C4-2B (cell line): ENCODE data around the gene ARHGEF1.

ENCODE experiments used
- H3K27ac ChIP-seq: fragments of 450-650 bp; 2 replicates; pipeline ENCODE4 v1.5.1; 2017
- ZFX ChIP-seq: fragments of 450-650 bp; IDR thresholded peaks from 2 replicates; pipeline ENCODE4 v1.6.1; 2017
- TF ChIP-seq, protein P1 (sequence below): fragments of 450-650 bp; conservative IDR thresholded peaks from 2 replicates; pipeline ENCODE4 v1.5.1; 2017; ENCODE audit warnings: mild to moderate bottlenecking

ARHGEF1 gene

DNA sequence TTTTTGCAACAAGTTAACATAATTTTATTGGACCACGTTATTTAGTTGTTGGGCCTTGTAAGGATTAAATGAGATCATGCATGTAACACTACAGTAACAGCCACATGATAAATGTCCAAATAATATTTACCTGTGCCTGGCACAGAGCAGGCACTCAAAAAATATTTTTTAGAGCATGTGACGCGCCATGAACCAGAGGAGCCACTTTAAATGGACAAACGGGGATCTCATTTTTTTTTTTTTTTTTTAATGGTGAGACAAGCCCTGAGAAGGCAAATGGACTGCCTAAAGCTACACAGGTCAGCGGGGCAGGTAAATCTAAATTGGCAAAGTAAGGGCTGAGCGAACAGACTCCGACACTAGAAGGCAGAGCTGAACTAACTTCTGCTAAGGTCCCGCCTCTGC lies 23.8 kb upstream of the ARHGEF1 start:
- TF ChIP-seq ZFX: no peak
- TF ChIP-seq, protein P1, sequence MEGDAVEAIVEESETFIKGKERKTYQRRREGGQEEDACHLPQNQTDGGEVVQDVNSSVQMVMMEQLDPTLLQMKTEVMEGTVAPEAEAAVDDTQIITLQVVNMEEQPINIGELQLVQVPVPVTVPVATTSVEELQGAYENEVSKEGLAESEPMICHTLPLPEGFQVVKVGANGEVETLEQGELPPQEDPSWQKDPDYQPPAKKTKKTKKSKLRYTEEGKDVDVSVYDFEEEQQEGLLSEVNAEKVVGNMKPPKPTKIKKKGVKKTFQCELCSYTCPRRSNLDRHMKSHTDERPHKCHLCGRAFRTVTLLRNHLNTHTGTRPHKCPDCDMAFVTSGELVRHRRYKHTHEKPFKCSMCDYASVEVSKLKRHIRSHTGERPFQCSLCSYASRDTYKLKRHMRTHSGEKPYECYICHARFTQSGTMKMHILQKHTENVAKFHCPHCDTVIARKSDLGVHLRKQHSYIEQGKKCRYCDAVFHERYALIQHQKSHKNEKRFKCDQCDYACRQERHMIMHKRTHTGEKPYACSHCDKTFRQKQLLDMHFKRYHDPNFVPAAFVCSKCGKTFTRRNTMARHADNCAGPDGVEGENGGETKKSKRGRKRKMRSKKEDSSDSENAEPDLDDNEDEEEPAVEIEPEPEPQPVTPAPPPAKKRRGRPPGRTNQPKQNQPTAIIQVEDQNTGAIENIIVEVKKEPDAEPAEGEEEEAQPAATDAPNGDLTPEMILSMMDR: no peak; the same call in 1 of the 2 replicates
- H3K27ac ChIP-seq: peak overlapping the region; percentile 92

DNA sequence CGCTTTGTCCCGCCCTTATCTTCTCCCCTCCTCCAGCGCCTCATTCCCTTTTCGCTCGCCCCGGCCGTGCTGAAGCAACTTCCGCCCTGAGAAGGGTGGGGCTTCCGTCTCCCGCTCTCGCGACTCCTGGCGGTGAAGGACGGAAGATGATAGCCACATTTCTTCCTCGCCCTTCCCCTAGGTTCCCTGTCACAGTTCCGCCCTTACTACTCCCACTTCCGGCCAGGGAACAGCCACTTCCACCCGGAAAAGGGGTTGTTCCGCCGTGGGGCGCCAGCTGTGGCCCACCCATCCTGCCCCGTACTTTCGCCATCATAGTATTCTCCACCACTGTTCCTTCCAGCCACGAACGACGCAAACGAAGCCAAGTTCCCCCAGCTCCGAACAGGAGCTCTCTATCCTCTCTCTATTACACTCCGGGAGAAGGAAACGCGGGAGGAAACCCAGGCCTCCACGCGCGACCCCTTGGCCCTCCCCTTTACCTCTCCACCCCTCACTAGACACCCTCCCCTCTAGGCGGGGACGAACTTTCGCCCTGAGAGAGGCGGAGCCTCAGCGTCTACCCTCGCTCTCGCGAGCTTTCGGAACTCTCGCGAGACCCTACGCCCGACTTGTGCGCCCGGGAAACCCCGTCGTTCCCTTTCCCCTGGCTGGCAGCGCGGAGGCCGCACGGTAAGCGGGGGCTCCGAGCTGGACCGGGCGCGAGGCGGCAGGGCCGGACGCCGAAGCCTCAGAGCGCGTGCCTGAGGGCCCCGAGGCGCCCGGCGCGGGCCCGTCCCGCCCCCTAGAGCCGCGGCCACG lies 23.2 kb upstream of the ARHGEF1 start, which contains the start of gene RPS19:
Gene RPS19 (plus strand): TSS at position 638 of the 801 bp plus-strand sequence. CDS start 520 bp downstream, outside the sequence.
- H3K27ac ChIP-seq: peak within 1 kb of the TSS; percentile 92
- TF ChIP-seq, protein P1: peak; percentile 48; the same call in 1 of the 2 replicates
- peak; percentile 66; the same call in 1 of the 2 replicates for TF ChIP-seq ZFX

DNA sequence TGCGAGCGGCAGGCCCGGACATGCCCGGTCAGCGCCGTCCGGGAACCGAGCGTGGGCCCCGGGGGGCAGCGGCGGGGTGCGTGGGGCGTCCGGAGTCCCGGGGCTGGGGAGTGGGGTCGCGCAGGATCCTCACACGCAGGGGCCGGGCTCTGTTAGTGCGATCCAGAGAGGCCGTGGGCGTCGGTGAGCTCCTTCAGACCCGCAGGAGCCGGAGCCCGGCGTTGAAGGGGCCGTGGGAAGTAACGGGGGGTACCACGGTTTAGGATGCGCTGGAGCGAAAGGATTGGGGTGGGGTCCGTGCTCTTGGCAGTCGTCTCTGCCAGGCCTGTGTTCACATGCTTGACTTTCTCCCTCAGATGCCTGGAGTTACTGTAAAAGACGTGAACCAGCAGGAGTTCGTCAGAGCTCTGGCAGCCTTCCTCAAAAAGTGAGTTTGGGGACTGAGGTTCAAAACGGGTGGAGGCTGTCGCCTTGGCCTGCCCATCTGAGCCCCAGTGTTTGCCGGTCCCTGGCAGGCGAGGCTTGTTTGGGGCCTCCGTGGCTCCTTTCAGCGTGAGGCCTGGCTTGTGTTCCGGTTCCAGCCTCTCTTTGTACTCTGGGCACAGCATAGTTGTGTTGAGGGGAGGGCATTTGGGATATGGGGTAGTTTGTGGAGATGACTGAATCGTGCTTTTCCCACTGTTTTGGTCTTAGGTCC lies 22.4 kb upstream of the ARHGEF1 start:
- TF ChIP-seq ZFX: no peak; the same call in none of the 2 replicates
- peak overlapping the region; percentile 92 for H3K27ac ChIP-seq

DNA sequence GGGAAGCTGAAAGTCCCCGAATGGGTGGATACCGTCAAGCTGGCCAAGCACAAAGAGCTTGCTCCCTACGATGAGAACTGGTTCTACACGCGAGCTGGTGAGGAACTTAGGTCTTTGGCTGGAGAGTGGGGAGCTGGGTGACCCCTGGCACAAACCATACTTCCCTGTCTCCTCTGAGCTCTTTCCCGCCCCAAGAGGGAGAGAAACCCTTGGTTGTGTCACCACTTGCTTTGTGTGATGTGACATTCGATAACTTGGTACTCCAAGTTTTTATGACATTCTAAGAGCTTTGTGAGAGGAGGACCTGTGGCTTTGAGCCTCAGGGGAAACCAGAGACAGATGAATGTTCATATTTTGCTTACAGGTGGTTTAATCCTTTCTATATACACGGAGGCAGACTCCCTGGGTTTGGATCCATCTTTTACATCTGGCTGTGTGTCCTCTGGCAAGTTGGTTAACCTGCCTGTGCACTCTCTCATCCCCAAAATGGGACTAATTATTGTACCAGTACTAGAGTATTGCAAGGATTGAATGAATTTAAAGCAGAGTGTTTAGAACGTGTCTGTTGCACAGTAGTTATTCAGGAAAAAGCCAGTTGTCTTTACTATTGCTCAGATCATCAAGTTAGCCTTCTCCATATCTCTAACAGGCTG lies 21.7 kb upstream of the ARHGEF1 start:
- TF ChIP-seq, protein P1: no peak
- TF ChIP-seq ZFX: no peak
- peak overlapping the region; percentile 92 for H3K27ac ChIP-seq

DNA sequence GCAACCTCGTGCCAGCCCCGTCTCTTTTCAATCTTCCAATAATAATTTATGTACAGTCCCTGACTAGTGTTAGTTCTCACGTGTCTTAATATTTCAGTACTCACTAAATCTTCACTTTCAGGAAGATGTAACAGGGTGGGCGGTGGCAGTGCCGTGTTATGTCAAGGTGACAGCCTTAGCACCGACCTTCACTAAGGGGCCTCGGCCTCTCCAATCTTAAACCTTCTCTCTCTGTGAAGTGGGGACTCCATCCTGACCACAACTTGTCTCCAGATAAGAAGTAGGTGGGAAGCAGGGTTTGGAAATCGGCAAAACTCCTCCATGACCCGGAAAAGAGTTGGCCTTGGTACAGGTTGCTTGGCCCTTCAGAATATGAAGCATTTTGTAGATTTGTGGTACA lies 21.1 kb upstream of the ARHGEF1 start:
- 0 out of 2 replicates have a peak overlapping the region, but pooled peaks have one; percentile 1 for H3K27ac ChIP-seq
- TF ChIP-seq ZFX: no peak
- TF ChIP-seq, protein P1: no peak

DNA sequence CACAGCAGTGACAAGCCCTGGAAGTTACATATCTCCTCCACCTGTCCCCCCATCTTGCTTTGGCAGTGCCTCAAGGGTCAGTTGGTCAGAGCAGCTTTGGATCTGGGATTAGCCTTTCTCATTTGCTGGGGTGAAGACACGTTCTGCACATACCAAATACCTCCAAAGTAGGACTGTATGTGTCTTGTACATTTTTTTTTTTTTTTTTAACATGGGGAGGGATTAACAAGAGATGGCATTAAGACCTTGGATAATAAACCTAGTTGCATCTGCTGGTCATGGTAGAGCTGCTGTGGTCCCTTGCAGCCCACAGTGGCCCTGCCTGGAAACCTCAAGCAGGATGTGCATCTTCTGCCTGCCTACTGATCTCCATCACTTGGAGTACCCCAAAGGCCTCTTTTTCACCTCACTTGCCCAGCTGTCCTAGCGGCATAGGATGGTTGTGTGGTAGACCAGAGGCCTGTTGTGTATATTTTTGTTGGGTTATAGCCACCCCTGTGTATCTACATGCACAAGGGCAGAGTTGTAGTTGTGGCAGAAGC lies 20.5 kb upstream of the ARHGEF1 start:
- no peak for TF ChIP-seq ZFX
- TF ChIP-seq, protein P1: no peak
- 0 out of 2 replicates have a peak overlapping the region, but pooled peaks have one; percentile 1 for H3K27ac ChIP-seq

DNA sequence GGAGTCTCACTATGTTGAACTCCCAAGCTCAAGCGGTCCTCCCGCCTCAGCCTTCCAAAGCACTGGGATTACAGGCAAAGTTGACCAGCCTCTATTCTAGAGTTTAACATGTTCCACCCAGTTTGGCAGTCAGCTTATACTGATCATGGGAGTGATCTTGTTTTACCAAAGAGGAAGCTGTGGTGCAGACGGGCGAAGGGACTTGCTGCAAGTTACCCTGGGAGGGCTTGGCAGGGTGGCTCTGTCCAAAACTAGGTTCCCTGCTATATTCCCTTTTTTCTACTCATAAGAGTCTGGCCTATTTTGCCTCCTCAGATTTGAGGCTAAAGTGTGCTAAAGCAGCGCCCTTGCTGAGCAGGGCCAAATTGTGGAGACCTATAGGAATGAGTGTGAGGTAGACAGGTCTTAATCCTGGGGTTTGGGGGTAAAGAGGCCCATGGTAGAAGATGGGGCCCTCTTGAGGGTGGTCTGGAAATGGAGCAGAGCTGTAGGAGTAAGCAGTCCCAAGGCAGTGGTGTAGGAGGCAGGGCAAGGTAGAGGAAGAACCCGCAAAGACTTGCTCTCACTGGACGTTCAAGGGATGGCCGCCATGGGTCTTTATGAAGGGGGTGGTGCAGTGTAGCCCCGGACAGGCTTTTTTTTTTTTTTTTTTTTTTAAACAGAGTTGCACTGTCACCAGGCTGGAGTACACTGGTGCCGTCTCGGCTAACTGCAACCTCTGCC lies 19.6 kb upstream of the ARHGEF1 start:
- TF ChIP-seq, protein P1: no peak
- TF ChIP-seq ZFX: no peak
- no peak overlapping the region for H3K27ac ChIP-seq
